Measurements from ENCODE around the gene HMX3. TPM values are rescaled to one million over a fixed set of nuclear protein-coding genes. Genes with fewer than 3 reads are reported as not detected.
A peak's percentile ranks its signal among the peaks of the same experiment; 100 is the strongest.

The HMX3 gene
- total and polyA plus RNA-seq, 2 of the 13 experiments (the other 11 are each of a cell fraction or from before 2014, with no cell fraction given): not detected

DNA sequence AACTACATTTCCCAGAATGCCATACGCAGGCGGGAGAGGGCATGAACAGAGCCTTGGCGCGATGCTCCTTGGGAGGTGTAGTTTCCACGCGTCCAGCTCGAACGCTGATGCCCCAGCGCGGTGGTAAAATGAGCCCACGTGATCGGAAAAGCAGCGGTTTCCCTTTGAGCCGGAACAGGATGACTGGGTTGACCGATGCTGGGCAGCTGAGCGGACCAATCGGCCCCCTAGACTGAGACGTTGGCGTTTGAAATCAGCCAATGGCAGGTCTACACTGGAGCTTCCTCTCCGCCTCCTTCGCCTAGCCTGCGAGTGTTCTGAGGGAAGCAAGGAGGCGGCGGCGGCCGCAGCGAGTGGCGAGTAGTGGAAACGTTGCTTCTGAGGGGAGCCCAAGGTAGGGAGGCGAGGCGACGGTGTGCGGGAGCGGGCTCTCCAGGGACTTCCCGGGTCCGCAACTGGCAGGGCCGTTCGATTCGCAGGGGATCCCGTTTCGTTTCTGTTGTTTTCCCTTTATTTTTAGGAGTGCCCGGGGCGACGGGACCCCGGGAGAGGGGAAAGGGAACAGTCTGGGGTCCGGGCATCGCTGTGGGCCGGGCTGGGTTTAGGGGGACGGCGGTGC is 18.4 kb downstream of the HMX3 start, which contains the start of gene BUB3 (continued):
- TF ChIP-seq, protein P1, sequence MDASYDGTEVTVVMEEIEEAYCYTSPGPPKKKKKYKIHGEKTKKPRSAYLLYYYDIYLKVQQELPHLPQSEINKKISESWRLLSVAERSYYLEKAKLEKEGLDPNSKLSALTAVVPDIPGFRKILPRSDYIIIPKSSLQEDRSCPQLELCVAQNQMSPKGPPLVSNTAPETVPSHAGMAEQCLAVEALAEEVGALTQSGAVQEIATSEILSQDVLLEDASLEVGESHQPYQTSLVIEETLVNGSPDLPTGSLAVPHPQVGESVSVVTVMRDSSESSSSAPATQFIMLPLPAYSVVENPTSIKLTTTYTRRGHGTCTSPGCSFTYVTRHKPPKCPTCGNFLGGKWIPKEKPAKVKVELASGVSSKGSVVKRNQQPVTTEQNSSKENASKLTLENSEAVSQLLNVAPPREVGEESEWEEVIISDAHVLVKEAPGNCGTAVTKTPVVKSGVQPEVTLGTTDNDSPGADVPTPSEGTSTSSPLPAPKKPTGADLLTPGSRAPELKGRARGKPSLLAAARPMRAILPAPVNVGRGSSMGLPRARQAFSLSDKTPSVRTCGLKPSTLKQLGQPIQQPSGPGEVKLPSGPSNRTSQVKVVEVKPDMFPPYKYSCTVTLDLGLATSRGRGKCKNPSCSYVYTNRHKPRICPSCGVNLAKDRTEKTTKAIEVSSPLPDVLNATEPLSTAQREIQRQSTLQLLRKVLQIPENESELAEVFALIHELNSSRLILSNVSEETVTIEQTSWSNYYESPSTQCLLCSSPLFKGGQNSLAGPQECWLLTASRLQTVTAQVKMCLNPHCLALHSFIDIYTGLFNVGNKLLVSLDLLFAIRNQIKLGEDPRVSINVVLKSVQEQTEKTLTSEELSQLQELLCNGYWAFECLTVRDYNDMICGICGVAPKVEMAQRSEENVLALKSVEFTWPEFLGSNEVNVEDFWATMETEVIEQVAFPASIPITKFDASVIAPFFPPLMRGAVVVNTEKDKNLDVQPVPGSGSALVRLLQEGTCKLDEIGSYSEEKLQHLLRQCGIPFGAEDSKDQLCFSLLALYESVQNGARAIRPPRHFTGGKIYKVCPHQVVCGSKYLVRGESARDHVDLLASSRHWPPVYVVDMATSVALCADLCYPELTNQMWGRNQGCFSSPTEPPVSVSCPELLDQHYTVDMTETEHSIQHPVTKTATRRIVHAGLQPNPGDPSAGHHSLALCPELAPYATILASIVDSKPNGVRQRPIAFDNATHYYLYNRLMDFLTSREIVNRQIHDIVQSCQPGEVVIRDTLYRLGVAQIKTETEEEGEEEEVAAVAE (CRISPR knock-in tag; IDR thresholded peaks at IDR 0.05; ENCODE audit: borderline replicate concordance): peak; percentile 56; the same call in 1 of the 2 replicates
- no peak for TF ChIP-seq ZFP37 (CRISPR knock-in tag; IDR thresholded peaks at IDR 0.05; ENCODE audit: borderline replicate concordance)
- no peak for TF ChIP-seq ZFP36L2 (CRISPR knock-in tag; IDR thresholded peaks at IDR 0.05)
- TF ChIP-seq, protein P2, sequence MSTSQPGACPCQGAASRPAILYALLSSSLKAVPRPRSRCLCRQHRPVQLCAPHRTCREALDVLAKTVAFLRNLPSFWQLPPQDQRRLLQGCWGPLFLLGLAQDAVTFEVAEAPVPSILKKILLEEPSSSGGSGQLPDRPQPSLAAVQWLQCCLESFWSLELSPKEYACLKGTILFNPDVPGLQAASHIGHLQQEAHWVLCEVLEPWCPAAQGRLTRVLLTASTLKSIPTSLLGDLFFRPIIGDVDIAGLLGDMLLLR (CRISPR knock-in tag; IDR thresholded peaks at IDR 0.05): no peak; the same call in 1 of the 2 replicates
- peak; percentile 97 for TF ChIP-seq TFDP2 (CRISPR knock-in tag; IDR thresholded peaks at IDR 0.05)
- no peak for TF ChIP-seq CBX2 (IDR thresholded peaks at IDR 0.05; ENCODE audit: low read depth, low read length)
- no peak for TF ChIP-seq CBX2 (CRISPR knock-in tag; IDR thresholded peaks at IDR 0.05; ENCODE audit: low read depth)
- TF ChIP-seq ZNF337 (CRISPR knock-in tag; IDR thresholded peaks at IDR 0.05; ENCODE audit: borderline replicate concordance, low read depth): no peak
- TF ChIP-seq ZKSCAN1 (IDR thresholded peaks at IDR 0.05; ENCODE audit: low read length): no peak
- no peak; the same call in 1 of the 2 replicates for TF ChIP-seq ZNF772 (CRISPR knock-in tag; IDR thresholded peaks at IDR 0.05)
- TF ChIP-seq NFYB (CRISPR knock-in tag; IDR thresholded peaks at IDR 0.05): peak; percentile 94
- TF ChIP-seq ZNF260 (CRISPR knock-in tag; IDR thresholded peaks at IDR 0.05; ENCODE audit: borderline replicate concordance, low read depth): no peak
- TF ChIP-seq NFE2L1 (CRISPR knock-in tag; IDR thresholded peaks at IDR 0.05; ENCODE audit: borderline replicate concordance): no peak
- TF ChIP-seq, protein P3, sequence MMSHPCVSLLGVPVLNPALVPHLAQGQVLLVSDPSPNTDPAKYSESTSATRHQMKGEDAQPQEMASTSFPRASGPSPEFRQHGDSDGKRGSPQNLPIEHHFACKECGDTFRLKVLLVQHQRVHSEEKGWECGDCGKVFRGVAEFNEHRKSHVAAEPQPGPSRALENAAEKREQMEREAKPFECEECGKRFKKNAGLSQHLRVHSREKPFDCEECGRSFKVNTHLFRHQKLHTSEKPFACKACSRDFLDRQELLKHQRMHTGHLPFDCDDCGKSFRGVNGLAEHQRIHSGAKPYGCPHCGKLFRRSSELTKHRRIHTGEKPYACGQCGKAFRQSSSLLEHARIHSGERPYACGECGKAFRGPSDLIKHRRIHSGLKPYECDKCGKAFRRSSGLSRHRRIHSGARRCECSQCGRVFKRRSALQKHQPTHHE (CRISPR knock-in tag; IDR thresholded peaks at IDR 0.05; ENCODE audit: borderline replicate concordance): no peak
- TF ChIP-seq, protein P4, sequence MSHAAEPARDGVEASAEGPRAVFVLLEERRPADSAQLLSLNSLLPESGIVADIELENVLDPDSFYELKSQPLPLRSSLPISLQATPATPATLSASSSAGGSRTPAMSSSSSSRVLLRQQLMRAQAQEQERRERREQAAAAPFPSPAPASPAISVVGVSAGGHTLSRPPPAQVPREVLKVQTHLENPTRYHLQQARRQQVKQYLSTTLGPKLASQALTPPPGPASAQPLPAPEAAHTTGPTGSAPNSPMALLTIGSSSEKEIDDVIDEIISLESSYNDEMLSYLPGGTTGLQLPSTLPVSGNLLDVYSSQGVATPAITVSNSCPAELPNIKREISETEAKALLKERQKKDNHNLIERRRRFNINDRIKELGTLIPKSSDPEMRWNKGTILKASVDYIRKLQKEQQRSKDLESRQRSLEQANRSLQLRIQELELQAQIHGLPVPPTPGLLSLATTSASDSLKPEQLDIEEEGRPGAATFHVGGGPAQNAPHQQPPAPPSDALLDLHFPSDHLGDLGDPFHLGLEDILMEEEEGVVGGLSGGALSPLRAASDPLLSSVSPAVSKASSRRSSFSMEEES (CRISPR knock-in tag; IDR thresholded peaks at IDR 0.05): peak; percentile 89
- no peak for TF ChIP-seq ZNF597 (CRISPR knock-in tag; IDR thresholded peaks at IDR 0.05)
- TF ChIP-seq ZNF362 (CRISPR knock-in tag; IDR thresholded peaks at IDR 0.05; ENCODE audit: borderline replicate concordance): no peak
